HG02759 (cell line): ENCODE data around the gene CBS.
"Not testable (repeated sequence)": the region's sequence is repeated elsewhere in the genome, so short reads cannot be mapped to it uniquely, and the experiment has no call there.

Experiments
- ATAC-seq: cut with Tn5 transposase; IDR thresholded peaks from one replicate; pipeline ENCODE4 v1.9.1; 2021; ENCODE audit warnings: mild to moderate bottlenecking, moderate library complexity; ENCODE audit not compliant: unreplicated experiment

CBS gene

DNA sequence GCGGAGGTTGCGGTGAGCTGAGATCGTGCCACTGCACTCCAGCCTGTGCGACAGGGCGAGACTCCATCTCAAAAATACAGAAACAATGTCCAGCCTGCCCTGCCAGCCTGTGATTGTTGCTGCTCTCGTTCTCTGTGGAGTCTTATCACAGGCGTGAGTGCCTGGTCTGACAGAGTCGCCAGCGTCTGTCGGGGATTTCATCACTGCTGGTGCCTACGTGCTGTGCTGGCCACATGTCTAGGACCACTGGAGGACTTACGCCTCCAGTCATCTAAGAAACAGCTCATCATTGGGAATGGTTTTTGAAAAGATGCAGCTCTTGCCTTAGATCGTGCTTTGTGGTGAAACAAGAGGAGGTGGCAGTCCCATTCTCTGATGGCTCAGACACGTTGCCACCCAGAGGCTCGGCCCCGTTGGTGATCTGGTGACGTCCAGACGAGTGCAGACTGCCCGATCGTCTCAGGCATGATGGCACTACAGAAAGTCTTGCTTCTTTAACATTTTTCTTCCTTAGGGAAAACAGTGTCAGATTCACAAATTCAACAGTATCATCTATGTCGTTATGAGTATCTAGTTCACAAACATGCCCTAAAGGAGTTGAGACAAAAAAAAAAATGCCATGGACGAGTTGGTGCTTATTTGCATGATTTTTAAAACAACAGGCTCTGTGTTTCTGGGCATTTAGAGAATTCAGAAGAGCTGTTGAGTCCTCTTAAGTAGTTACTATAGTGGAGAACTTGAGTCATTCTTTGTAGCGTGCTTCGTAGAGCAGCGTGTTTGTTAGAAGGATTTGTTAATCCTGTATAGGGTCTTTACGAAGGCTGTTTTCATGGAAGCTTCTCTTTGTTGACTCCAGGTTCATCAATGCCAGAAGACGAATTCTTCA lies 47.5 kb downstream of the CBS start:
- ATAC-seq, result no peak

DNA sequence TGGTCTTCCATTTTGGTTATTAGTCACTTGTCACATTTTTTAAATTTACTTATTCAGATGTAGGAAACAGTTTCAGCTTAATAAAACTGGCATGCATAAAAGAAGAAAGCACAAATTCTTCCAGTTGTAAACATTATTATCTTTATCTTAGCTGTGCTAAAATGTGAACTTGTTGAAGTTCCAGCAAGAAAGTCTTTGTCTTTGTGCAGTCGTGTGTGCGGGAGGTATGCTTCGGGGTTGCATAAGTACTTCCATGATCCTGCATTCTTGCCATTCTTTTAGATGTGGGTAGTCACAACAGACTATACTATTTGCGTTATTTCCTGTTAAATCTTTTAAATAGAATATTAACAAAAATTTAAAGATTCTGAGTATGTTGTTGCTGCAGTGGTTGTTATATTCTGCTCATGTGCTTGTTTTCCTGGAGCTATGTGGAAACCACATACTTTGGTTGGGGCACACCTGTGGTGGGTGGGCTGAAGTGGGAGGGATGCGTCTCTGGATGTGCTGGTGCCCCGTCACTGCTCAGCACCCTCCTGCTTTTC lies 49.9 kb downstream of the CBS start:
- ATAC-seq, result no peak

DNA sequence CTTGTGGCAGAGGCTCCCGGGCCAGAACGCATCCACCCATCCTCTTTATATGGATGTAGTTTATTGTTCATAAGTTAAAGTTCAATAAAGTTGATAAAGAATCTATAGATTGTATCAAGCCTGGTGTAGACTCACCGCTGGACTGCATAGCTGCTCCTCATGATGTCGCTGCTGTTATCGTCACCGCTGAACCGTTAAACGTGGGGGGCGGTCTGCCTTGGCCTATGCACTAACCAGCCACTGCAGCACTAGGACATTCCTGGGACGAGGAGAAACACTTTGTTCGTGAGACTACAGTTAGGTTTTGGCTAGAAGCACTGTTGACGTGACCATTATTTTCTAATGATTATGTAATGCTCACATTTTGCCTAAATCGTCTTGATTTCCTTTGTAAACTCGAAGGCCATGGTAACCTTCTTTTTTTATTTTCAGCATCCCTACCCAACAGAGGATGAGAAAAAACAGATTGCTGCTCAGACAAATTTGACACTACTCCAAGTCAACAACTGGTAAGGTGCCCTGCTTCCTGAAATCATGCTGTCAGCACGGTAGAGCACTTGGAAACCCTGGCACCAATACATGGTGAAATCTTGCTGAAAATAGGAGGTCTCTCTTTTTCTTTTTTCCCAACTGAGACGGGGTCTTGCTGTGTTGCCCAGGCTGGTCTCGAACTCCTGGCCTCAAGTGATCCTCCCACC lies 51.0 kb downstream of the CBS start:
- no peak for ATAC-seq

DNA sequence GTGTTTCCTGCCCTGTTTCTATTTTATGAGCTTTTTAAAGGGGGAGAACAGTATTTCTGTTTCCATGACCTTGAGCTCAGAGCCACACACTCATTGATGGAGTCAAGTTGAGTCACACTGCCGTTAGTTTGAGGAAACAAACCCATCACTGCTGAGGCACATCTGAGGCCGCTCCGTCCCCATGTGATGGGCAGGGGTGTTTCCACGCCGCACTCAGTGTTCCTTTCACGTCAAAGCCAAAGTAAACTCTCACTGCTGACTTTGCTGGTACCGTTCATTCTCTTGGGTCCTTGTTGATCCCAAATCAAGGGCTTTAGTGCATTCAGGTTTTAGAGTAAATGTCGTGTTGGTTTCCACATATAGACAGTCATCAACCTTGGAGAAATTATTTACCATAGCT lies 52.5 kb downstream of the CBS start:
- no peak for ATAC-seq

DNA sequence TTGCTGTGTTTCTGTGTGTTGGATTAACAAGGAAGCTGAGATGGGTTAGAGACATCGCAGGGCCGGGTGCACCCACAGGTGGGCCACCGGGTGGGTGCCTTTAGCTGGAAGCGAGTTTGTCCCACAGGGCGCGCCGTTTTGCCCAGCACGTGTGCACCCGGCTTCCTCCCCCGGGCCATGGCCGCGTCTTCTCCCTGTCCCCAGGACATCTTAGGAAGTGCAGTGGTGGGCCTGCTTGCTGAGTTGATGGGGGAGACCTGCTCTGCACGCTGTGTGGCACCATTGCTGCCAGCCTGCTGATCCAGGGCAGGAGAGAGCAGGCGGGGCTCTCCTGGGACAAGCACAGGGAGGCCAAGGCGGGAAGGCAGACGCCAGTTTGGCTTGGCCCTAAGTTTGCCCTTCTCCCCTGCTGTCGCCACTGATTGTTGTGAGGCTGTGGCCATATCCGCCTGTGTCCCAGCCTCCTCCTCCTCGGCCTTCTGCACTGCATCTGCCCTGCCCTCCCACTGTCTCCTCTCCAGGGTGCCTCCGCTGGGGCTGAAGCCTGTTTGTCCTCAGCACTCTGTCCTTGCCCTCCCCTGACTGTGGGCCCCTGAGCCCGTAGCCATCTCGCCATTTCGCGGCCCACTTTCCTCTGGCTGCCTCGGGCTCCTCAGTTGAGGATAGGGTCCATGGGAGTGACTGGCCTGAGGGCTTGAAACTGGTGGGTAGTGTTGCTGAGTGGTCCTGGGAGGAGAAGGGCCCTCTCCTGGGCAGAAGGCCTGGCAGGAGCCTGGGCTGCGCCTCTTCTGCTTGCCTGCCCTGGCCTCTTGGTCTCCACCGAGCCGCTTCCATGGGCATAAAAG lies 53.7 kb downstream of the CBS start:
- no peak for ATAC-seq

DNA sequence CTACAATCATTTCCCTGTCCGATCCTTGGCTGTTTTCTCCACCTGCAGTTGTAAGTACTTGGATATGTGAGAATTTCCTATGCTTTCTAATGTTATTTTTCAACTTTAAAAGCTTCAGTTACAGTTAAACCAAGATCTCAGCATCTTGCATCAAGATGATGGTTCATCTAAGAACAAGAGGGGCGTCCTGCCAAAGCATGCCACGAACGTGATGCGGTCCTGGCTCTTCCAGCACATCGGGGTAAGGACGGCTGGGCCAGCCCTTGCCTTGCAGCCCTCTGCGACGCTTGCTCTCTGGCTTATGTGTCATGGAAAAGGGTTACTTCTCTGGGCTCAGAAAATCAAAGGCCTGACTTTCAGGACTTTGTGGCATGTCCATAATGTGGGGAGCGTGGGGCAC lies 54.4 kb downstream of the CBS start:
- ATAC-seq, result no peak

DNA sequence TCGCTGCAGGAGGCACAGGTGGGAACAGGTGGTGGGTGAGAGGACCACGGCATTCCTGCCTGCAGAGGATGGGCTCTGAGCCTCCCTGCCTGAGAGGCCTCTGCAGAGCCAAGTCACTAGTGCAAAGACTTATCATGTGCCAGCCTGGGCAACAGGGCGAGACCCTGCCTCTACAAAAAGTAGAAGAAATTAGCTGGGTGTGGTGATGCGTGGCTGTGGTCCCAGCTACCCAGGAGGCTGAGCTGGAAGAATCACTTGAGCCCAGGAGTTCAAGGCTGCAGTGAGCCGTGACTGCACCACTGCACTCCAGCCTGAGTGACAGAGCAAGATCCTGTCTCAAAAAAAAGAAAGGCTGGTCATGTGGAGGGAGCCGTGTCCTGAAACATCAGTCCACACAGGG lies 54.9 kb downstream of the CBS start:
- ATAC-seq, result no peak

DNA sequence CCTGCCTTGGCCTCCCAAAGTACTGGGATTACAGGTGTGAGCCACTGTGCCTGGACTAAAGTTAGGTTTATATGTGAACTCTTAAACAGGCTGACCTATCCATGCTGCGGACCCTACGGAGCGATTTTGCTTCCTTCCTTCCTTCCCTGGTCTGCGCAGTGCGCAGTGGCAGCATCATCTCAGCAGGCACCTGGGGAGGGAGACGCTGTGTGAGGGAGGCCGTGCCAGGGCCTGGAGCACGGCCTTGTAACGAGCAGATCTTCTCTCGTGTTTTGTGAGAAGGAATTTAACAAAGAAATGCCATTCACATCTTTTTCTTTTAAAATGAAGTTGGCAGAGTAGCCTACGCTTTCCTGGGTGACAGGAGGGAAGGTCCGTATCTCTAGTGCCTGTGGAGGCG lies 55.5 kb downstream of the CBS start:
- no peak for ATAC-seq

DNA sequence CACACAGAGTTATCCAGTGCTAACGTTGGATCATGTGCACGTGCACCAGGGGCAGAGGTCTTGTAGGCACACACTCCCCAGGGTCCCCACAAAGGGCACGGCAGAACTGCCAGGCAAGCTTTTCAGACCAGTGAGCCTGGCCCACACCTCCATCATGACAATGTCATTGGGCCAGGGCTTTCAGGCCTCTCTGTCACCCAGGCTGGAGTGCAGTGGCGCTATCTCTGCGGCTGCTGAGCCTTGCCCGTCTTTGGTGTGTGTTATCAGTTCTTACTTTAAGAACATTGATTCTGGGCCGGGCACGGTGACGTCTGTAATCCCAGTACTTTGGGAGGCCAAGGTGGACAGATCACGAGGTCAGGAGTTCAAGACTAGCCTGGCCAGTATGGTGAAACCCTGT lies 57.1 kb downstream of the CBS start:
- ATAC-seq, result no peak

DNA sequence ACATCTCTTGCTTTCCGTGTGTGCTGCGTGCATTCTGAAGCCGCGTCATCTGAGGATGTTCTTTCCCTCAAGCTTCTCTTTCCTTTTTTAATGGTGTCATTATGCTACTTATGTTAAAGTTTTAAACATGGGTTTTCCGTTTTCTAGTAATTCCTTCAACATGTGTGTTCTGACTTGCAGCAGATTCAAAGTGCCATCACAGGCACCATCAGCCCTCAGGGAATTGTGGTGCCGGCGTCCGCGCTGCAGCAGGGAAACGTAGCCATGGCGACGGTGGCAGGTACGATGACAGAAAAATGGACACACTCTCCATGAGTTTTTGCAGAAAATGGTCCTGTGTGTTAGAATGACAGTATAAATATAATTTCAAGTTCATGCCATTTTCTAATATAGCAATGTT lies 58.9 kb downstream of the CBS start:
- no peak for ATAC-seq

DNA sequence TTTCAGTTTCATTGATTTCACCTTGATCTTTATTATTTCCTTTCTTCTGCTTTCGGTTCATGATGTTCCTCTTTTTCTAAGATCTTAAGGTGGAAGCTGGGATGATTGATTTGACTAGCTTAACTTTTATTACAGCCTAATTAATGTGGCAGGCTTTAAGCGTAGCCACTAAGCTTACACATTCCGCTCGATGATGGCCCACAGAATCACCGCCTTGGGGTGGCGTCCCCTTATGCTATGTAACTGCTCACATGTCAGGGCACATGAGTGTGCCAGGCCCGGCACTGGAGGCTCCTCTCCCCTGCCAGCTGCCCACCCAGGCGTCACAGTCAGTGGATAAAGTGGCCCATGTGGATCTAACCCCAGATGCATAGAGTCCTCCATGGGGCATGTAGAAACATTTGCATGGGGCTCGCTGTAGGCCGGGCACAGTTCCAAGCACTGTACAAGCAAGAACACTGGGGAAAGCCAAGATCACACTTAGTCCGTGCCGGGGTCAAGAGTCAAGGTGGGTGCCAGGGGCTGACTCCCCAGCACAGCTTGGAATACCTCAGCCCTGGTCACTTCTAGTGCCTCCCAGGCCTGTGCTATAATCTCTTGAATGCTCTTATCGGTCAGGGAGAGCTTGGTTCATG lies 59.6 kb downstream of the CBS start:
- no peak for ATAC-seq

DNA sequence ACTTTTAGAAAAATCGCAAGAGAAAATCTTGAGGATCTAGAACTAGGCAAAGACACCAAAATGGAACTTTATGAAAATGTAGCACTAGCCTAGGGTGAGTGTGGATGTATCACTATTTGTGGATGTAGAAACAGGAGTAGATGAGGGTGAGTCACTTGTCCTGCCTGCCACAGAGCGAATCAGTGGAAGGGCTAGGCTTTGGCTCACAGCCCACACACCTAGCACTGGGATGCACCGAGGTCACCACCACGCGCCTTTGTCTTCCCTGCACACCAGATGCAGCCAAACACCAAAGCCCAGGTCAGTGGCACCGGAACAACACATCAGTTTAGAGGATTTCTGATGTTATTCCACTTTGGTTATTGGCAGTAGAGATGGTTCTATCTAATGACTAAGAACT lies 63.0 kb downstream of the CBS start:
- ATAC-seq, result no peak

DNA sequence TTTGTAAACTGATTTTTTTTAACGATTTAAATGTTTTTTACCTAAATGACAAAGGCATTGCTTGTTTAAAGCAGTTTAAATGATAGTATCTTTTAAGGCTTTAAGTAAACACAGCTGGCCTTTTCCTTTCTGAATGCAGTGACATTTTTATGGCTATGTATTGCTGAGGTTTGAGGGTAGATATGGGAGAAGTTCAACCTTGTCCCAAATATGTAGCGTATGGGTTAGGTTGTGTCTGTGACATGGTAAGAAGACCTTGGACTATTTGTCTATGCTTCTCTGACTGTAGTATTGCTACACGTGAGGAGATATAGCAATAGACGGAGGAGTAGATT lies 68.8 kb downstream of the CBS start:
- ATAC-seq, result no peak

DNA sequence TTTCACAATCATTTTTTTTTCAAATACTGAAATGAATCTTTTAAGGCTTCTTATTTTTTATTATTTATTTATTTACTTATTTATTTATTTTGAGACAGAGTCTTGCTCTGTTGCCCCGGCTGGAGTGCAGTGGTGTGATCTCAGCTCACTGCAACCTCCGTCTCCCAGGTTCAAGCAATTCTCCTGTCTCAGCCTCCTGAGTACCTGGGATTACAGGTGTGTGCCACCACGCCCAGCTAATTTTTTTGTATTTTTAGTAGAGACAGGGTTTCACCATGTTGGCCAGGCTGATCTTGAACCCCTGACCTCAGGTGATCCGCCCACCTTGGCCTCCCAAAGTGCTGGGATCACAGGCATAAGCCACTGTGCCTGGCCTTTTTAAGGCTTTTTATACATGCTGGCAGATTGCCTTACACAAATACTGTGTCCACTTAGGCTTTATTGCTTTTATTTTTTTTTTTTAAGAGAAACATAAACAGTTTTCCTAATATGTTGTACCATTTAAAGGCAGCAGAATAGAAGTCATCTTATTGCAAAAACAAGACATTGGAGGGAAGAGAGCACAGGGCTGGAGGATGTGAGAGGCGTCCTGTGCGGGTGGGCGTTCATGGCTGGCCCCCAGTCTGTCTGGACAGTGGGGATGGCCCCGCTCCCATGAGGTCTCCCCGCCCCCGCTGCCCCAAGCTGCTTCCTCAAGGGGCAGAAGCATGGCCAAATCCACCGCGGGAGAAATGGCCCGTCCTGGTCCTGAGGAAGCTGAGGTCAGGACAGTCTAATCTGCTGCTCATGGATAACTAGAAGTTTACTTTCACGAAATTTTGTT lies 69.4 kb downstream of the CBS start:
- not testable (repeated sequence) for ATAC-seq

DNA sequence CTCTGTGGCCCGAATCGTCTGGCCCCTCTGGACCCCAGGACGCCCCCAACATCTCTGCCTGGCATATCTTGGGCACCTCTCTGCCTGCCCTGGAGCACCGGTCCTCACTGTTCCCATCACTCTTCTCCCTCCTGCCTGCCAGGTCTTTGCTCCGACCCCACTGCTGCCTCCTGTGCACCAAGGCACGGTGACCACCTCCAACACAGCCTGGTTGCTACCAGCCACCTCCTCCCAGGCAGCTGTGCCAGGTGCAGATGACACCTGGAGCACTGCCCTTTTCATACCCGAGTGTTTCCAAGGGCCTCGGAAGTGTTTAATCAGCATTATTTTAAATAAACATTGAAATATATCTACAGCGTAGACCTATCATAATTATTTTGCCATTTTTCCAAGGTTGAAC lies 70.0 kb downstream of the CBS start:
- ATAC-seq, result no peak

DNA sequence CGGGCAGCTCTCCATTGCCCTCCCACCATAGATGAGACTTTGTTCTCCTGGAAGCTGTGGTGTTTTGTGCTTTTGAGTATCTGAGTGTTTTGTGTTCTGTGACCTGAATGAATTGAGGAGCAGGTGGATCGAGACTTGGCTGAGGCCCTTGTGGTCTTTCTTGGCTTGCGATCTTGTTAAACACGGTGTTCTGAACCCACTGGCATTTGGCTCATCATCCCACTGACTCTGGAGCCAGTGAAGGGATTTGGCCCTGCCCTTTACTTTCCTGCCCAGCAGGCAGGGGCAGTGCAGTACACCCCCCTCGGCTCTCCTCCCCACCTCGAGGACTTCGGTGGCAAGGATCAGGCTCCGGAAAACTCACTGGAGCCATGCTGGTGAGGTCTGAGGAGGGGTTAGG lies 70.7 kb downstream of the CBS start:
- ATAC-seq, result no peak
